Endodermal cell (in vitro differentiated cells): ENCODE measurements around the gene SLC17A6. TPM values are rescaled to one million over a fixed set of nuclear protein-coding genes. Genes with fewer than 3 reads are reported as not detected.

Experiments used
- DNase-seq: peaks from one replicate; pipeline ENCODE4 v3.0.0-alpha.2; 2017
- H3K27ac ChIP-seq: 2 replicates; pipeline ENCODE4 v1.5.1; 2013; ENCODE audit warnings: mild to moderate bottlenecking, low read depth, low read length, moderate library complexity
- H3K27me3 ChIP-seq: 2 replicates; pipeline ENCODE4 v1.6.1; 2013; ENCODE audit warnings: mild to moderate bottlenecking, low read length, moderate library complexity; ENCODE audit not compliant: insufficient read depth, control insufficient read depth, poor library complexity, severe bottlenecking
- H3K36me3 ChIP-seq: 2 replicates; pipeline ENCODE4 v1.7.0; 2013; ENCODE audit warnings: mild to moderate bottlenecking, low read length, moderate library complexity; ENCODE audit not compliant: control insufficient read depth, insufficient read depth
- H3K4me1 ChIP-seq: one replicate; pipeline ENCODE4 v1.7.0; 2013; ENCODE audit warnings: low read length; ENCODE audit not compliant: control insufficient read depth, insufficient read depth
- H3K4me3 ChIP-seq: 2 replicates; pipeline ENCODE4 v1.5.1; 2013; ENCODE audit warnings: mild to moderate bottlenecking, low read length, moderate library complexity
- H3K9ac ChIP-seq: 2 replicates; pipeline ENCODE4 v1.6.1; 2013; ENCODE audit warnings: mild to moderate bottlenecking, low read length, moderate library complexity; ENCODE audit not compliant: poor library complexity, severe bottlenecking; ENCODE audit errors: extremely low read depth
- H3K9me3 ChIP-seq: 2 replicates; pipeline ENCODE4 v1.6.1; 2013; ENCODE audit warnings: mild to moderate bottlenecking, low read length, moderate library complexity; ENCODE audit not compliant: control insufficient read depth
- H3K27ac Mint-ChIP-seq: 2 replicates; pipeline ENCODE4 v1.8.0; 2020; ENCODE audit warnings: mixed read lengths
- H3K27me3 Mint-ChIP-seq: 2 replicates; pipeline ENCODE4 v1.8.0; 2021; ENCODE audit warnings: mild to moderate bottlenecking, mixed read lengths; ENCODE audit not compliant: insufficient read depth
- H3K36me3 Mint-ChIP-seq: 2 replicates; pipeline ENCODE4 v1.8.0; 2020; ENCODE audit warnings: low read depth, mixed read lengths
- H3K4me1 Mint-ChIP-seq: 2 replicates; pipeline ENCODE4 v1.8.0; 2020; ENCODE audit warnings: mixed read lengths
- H3K4me3 Mint-ChIP-seq: 2 replicates; pipeline ENCODE4 v1.8.0; 2020; ENCODE audit warnings: mild to moderate bottlenecking, moderate library complexity, mixed read lengths
- H3K9me3 Mint-ChIP-seq: 2 replicates; pipeline ENCODE4 v1.8.0; 2020; ENCODE audit warnings: mild to moderate bottlenecking, mixed read lengths
- WGBS, 2 experiments: methylation state at CpG; one replicate each; pipeline versions ENCODE4 v1.1.5 to v1.1.7; 2013; ENCODE audit warnings: missing lambda C conversion rate in 2 of 2, mixed read lengths in 1 of 2; ENCODE audit not compliant: insufficient coverage in 1 of 2, insufficient read length in 1 of 2; 5-methylcytosine and 5-hydroxymethylcytosine counted together
- total RNA-seq, 2 donors: library from RNA; stranded (reverse); fragmentation: NEBNext Ultra II Directional in 1 of 2; extraction: Animal tissue kit (Norgen Biotek cat#: 25700) in 1 of 2; gene quantifications; 2 replicates in 1 of 2; 3 replicates in 1 of 2; pipeline ENCODE4 v1.2.1, GENCODE V29; 2021
- TF ChIP-seq, protein P1 (sequence below): fragments of 200-600 bp; sonication (generic); conservative IDR thresholded peaks from 2 replicates; pipeline ENCODE4 v1.5.0; 2021; ENCODE audit warnings: antibody characterized with exemption, mild to moderate bottlenecking

Gene SLC17A6
- total RNA-seq, 2 donors from 2014 or later = not detected

DNA sequence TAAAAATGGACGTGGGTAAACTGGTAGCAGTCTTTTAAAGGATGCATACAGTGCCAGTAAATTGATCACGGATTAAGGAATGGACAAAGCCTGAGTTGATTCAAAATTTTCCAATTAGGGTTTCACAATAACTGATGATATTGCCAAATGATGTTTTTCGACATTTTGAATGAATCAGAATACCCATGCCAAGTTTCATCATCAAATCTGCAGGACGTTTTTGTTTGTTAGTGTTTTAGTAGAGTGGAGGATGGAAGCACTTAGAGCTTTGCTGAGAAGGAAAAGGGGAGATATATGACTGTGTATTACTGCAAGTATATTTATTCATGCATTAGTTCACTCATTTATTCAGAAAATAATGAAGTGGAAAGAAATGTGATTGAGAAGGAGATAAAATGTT is 78.3 kb downstream of the SLC17A6 start:
- TF ChIP-seq, protein P1, sequence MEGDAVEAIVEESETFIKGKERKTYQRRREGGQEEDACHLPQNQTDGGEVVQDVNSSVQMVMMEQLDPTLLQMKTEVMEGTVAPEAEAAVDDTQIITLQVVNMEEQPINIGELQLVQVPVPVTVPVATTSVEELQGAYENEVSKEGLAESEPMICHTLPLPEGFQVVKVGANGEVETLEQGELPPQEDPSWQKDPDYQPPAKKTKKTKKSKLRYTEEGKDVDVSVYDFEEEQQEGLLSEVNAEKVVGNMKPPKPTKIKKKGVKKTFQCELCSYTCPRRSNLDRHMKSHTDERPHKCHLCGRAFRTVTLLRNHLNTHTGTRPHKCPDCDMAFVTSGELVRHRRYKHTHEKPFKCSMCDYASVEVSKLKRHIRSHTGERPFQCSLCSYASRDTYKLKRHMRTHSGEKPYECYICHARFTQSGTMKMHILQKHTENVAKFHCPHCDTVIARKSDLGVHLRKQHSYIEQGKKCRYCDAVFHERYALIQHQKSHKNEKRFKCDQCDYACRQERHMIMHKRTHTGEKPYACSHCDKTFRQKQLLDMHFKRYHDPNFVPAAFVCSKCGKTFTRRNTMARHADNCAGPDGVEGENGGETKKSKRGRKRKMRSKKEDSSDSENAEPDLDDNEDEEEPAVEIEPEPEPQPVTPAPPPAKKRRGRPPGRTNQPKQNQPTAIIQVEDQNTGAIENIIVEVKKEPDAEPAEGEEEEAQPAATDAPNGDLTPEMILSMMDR = no peak
- H3K27ac Mint-ChIP-seq = no peak overlapping the region
- Histone ChIP-seq H3K4me3 (no peak overlapping the region), H3K36me3 (no peaks in the 10 kb centered on the region), H3K9me3 (no peaks in the 10 kb centered on the region), H3K9ac (no peak overlapping the region), H3K27me3 (no peaks in the 10 kb centered on the region), H3K27ac (no peak overlapping the region), H3K4me1 (no peaks in the 10 kb centered on the region)
- H3K4me1 Mint-ChIP-seq = no peaks in the 10 kb centered on the region
- 78 to 94% methylated on average over 3 to 4 of the region's 4 CpGs for WGBS, 2 experiments
- H3K4me3 Mint-ChIP-seq = no peak overlapping the region
- no peaks in the 10 kb centered on the region for H3K36me3 Mint-ChIP-seq
- DNase-seq = no peak
- H3K9me3 Mint-ChIP-seq = no peaks in the 10 kb centered on the region
- no peaks in the 10 kb centered on the region for H3K27me3 Mint-ChIP-seq

DNA sequence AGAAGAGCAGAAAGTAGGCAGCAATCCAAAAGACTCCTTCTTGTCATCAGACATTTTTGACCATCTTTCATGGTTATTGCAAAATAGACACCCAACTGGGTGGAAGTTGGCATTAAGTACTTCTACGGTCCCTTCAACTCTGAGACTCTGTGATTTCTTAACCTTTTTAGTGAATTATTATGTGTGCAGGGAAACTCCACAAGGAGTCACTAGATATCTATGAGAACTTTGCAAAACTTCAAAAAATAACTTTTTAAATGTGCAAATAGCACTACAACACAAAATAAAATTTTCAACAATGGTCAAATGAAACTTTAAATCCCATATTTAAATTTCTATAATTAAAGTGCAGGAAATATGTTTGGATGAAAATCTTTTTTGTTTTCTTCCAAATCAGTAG is 88.7 kb downstream of the SLC17A6 start:
- Histone ChIP-seq H3K36me3 (no peaks in the 10 kb centered on the region), H3K9ac (no peak overlapping the region), H3K4me3 (no peak overlapping the region), H3K9me3 (no peaks in the 10 kb centered on the region), H3K27ac (no peak overlapping the region), H3K4me1 (no peaks in the 10 kb centered on the region), H3K27me3 (no peaks in the 10 kb centered on the region)
- no peak overlapping the region for H3K27ac Mint-ChIP-seq
- H3K9me3 Mint-ChIP-seq = no peaks in the 10 kb centered on the region
- H3K4me3 Mint-ChIP-seq = no peak overlapping the region
- no peaks in the 10 kb centered on the region for H3K4me1 Mint-ChIP-seq
- peaks cover 3% of the 10 kb centered on the region for H3K27me3 Mint-ChIP-seq
- WGBS, 2 experiments = 82% methylated on average over 1 of the region's 1 CpG; no CpG with 5 or more reads in 1 of the 2 experiments
- H3K36me3 Mint-ChIP-seq = no peaks in the 10 kb centered on the region
- DNase-seq = no peak
- TF ChIP-seq, protein P1 = no peak

Other genes with a start within 250 kb of the SLC17A6 start
- 1 to 10 TPM; 6.2 to 8.9 TPM for gene ANO5, start 145.3 kb upstream of the SLC17A6 start, total RNA-seq